GM12878 (cell line): ENCODE results near the gene TMOD3. TPM values are rescaled to one million over a fixed set of nuclear protein-coding genes. Genes with fewer than 3 reads are reported as not detected.
A peak's percentile ranks its signal among the peaks of the same experiment; 100 is the strongest.

Experiments
- ATAC-seq: fragments of 200-7000 bp; cut with Tn5 transposase; 3 replicates; pipeline ENCODE4 v1.9.1; 2020; ENCODE audit warnings: mild to moderate bottlenecking, moderate library complexity
- BruUV-seq: library from RNA; stranded (reverse); fragments of 400-500 nt; replicated peaks from 2 replicates; lab custom pipeline; 2021; lab: Mats Ljungman, UMichigan
- CTCF ChIA-PET: fragments of 300-600 bp; sonication (Branson Sonifier 250); formaldehyde crosslinking; extraction: SDS; loops from one replicate; lab custom pipeline; 2021; ENCODE audit warnings: inconsistent platforms; lab: Yijun Ruan, JAX
- POLR2A ChIA-PET: fragments of 350-600 bp; formaldehyde crosslinking; extraction: SDS; loops from one replicate; lab custom pipeline; 2021; ENCODE audit warnings: inconsistent platforms; lab: Charles Lee
- RAD21 ChIA-PET: fragments of 300-600 bp; sonication (Branson Sonifier 250); formaldehyde crosslinking; loops from one replicate; lab custom pipeline; 2023; ENCODE audit warnings: antibody characterized with exemption; ENCODE audit not compliant: unreplicated experiment; lab: Charles Lee
- SMC1A ChIA-PET: fragments of 300-600 bp; sonication (Branson Sonifier 250); formaldehyde crosslinking; loops from one replicate; lab custom pipeline; 2023; ENCODE audit not compliant: unreplicated experiment, uncharacterized antibody; lab: Charles Lee
- DNase-seq: peaks from one replicate; pipeline ENCODE4 v3.0.0-alpha.2; 2011; ENCODE audit warnings: low read depth, low spot score
- FAIRE-seq: peaks from 3 replicates; lab custom pipeline; 2011; peaks lifted over from hg19 to GRCh38; lab: Jason Lieb, UNC
- H2AFZ ChIP-seq: 2 replicates; pipeline ENCODE4 v1.6.0; 2011; ENCODE audit warnings: low read depth, low read length, control low read depth; ENCODE audit not compliant: control insufficient read depth
- H3K27ac ChIP-seq: 2 replicates; pipeline ENCODE4 v1.5.1; 2011; ENCODE audit warnings: control low read depth; ENCODE audit not compliant: control insufficient read depth, insufficient read depth
- H3K27me3 ChIP-seq, 2 experiments: replicated peaks in 1 of 2; 2 replicates each; pipeline versions ENCODE4 v1.6.0 to v1.6.1; 2011; ENCODE audit warnings: low read length in 1 of 2; ENCODE audit not compliant: control insufficient read depth in 2 of 2, insufficient read depth in 2 of 2
- H3K36me3 ChIP-seq, 2 experiments: 2 replicates each; pipeline ENCODE4 v1.5.1; 2011; ENCODE audit warnings: low read length in 1 of 2; ENCODE audit not compliant: control insufficient read depth in 2 of 2, insufficient read depth in 2 of 2
- H3K4me1 ChIP-seq: 2 replicates; pipeline ENCODE4 v1.6.1; 2011; ENCODE audit warnings: mild to moderate bottlenecking, low read length, moderate library complexity, mixed read lengths; ENCODE audit not compliant: control insufficient read depth, insufficient read depth
- H3K4me2 ChIP-seq: 2 replicates; pipeline ENCODE4 v1.6.0; 2011; ENCODE audit warnings: control low read depth; ENCODE audit not compliant: control insufficient read depth, insufficient read depth
- H3K4me3 ChIP-seq: fragments of 200-600 bp; sonication (generic); 2 replicates; pipeline ENCODE4 v1.5.1; 2016
- H3K79me2 ChIP-seq: 2 replicates; pipeline ENCODE4 v1.6.0; 2011; ENCODE audit warnings: low read length; ENCODE audit not compliant: control insufficient read depth, insufficient read depth
- H3K9ac ChIP-seq: 2 replicates; pipeline ENCODE4 v1.8.0; 2011; ENCODE audit warnings: low read length, control low read depth, mixed read lengths; ENCODE audit not compliant: control insufficient read depth, insufficient read depth
- H3K9me3 ChIP-seq: replicated peaks from 3 replicates; pipeline ENCODE4 v1.5.1; 2011; ENCODE audit warnings: mild to moderate bottlenecking, low read length; ENCODE audit not compliant: control insufficient read depth, insufficient read depth
- H4K20me1 ChIP-seq: 2 replicates; pipeline ENCODE4 v1.6.0; 2011; ENCODE audit not compliant: control insufficient read depth, insufficient read depth
- CREB1 ChIP-seq: IDR thresholded peaks from 2 replicates; pipeline ENCODE4 v1.6.1; 2012; ENCODE audit warnings: low read depth, mild to moderate bottlenecking, inconsistent platforms
- ESRRA ChIP-seq: IDR thresholded peaks from 2 replicates; pipeline ENCODE4 v1.6.1; 2012; ENCODE audit warnings: mild to moderate bottlenecking, low read length, improper control_type of control experiment
- NFYB ChIP-seq: IDR thresholded peaks from 2 replicates; pipeline ENCODE4 v1.6.1; 2011; ENCODE audit warnings: low read depth, mild to moderate bottlenecking, low read length, improper control_type of control experiment, moderate library complexity; ENCODE audit not compliant: insufficient read depth
- NR2C2 ChIP-seq: IDR thresholded peaks from 2 replicates; pipeline ENCODE4 v1.6.1; 2011; ENCODE audit warnings: borderline replicate concordance, low read depth; ENCODE audit not compliant: control insufficient read depth, insufficient read length
- NR2F1 ChIP-seq: fragments of 450-650 bp; conservative IDR thresholded peaks from 2 replicates; pipeline ENCODE4 v1.6.1; 2017; ENCODE audit warnings: mild to moderate bottlenecking
- NRF1 ChIP-seq: conservative IDR thresholded peaks from 2 replicates; pipeline ENCODE4 v1.6.1; 2011; ENCODE audit warnings: mild to moderate bottlenecking, low read depth, low read length, improper control_type of control experiment
- RFX5 ChIP-seq: IDR thresholded peaks from 2 replicates; pipeline ENCODE4 v1.6.1; 2011; ENCODE audit warnings: low read depth, low read length, improper control_type of control experiment
- TCF12 ChIP-seq: IDR thresholded peaks from 2 replicates; pipeline ENCODE4 v1.6.1; 2011; ENCODE audit warnings: low read depth, mild to moderate bottlenecking, low read length
- TCF7 ChIP-seq: IDR thresholded peaks from 2 replicates; pipeline ENCODE4 v1.6.1; 2014; ENCODE audit warnings: antibody characterized with exemption, borderline replicate concordance
- WGBS: methylation state at CpG from one replicate; pipeline ENCODE4 v1.1.6; 2016; ENCODE audit warnings: low lambda C conversion rate; ENCODE audit not compliant: insufficient replicate concordance, insufficient coverage; ENCODE audit errors: missing lambda C conversion rate; 5-methylcytosine and 5-hydroxymethylcytosine counted together
- in situ Hi-C: fragments of 300-500 bp; cut with MboI; formaldehyde crosslinking; loops from 9 replicates; pipeline ENCODE4 v1.14.3; 2018; ENCODE audit warnings: mixed read lengths
- intact Hi-C: fragments of 100-400 bp; cut with micrococcal nuclease; formaldehyde crosslinking; loops from one replicate; pipeline ENCODE4 v1.14.2; 2022; ENCODE audit not compliant: unreplicated experiment
- polyA plus RNA-seq, 11 experiments: library from polyadenylated mRNA; depleted of rRNA in 4 of 11; unstranded in 6 of 11; stranded (reverse) in 5 of 11; fragments of >200 nt; fragmentation: Nextera tagmentation in 4 of 11; fragmentation: Illumina TruSeq in 1 of 11; extraction: Ambion mirVana in 4 of 11; extraction: Trizol in 1 of 11; gene quantifications; 1 replicate in 1 of 11; 2 replicates in 10 of 11; pipeline versions ENCODE4 v1.2.1 to v1.2.3, GENCODE V29; 2011 to 2016; ENCODE audit warnings: inconsistent platforms in 2 of 11, missing spikeins in 2 of 11, low read depth in 1 of 11
- total RNA-seq, 4 experiments: library from RNA; depleted of rRNA in 3 of 4; stranded (reverse); fragments of >200 nt in 3 of 4; fragmentation: Illumina TruSeq in 1 of 4; extraction: Trizol in 1 of 4; gene quantifications; 2 replicates each; pipeline versions ENCODE4 v1.2.1 to v1.2.3, GENCODE V29; 2013 to 2021
- TF ChIP-seq, protein P1 (sequence below): fragments of 450-650 bp; IDR thresholded peaks from 2 replicates; pipeline ENCODE4 v1.6.1; 2017; ENCODE audit warnings: mild to moderate bottlenecking, moderate library complexity
- TF ChIP-seq, protein P2 (sequence below): fragments of 450-650 bp; IDR thresholded peaks from 2 replicates; pipeline ENCODE4 v1.6.1; 2014; ENCODE audit warnings: mild to moderate bottlenecking
- TF ChIP-seq, protein P3 (sequence below): fragments of 450-650 bp; IDR thresholded peaks from 2 replicates; pipeline ENCODE4 v1.6.1; 2016; ENCODE audit warnings: mild to moderate bottlenecking
- TF ChIP-seq, protein P4 (sequence below): IDR thresholded peaks from 2 replicates; pipeline ENCODE4 v1.6.1; 2011; ENCODE audit warnings: low read depth, mild to moderate bottlenecking, low read length, moderate library complexity, borderline replicate concordance; ENCODE audit errors: extremely low read depth
- TF ChIP-seq, protein P5 (sequence below): fragments of 450-650 bp; formaldehyde crosslinking; IDR thresholded peaks from 2 replicates; pipeline ENCODE4 v1.4.0; 2022; ENCODE audit warnings: mild to moderate bottlenecking, moderate library complexity

TMOD3 gene
- total and polyA plus RNA-seq, 10 of the 15 experiments (the other 5 are each of a cell fraction or from before 2014, with no cell fraction given) = 5.2 to 39.4 (median 22.5) TPM

DNA sequence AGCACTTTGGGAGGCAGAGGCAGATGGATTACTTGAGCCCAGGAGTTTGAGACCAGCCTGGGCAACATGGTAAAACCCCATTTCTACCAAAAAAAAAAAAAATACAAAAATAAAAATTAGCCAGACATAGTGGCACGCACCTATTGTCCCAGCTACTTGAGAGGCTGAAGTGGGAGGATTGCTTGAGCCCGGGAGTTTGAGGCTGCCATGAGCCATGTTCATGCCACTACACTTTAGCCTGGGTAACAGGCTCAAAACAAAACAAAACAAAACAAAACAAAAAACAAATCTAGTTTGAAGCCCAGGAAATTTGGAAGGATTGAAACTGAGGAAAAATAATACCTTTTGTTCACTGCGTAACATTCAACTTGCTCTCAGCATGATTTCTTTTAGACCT, 16.6 kb downstream of the TMOD3 start:
- BruUV-seq = no TSS peak
- Histone ChIP-seq H3K27ac (no peak overlapping the region), H3K4me1 (peaks cover 24% of the 10 kb centered on the region), H3K4me3 (no peak overlapping the region), H3K79me2 (peaks cover 87% of the 10 kb centered on the region), H4K20me1 (no peaks in the 10 kb centered on the region), H2AFZ (no peak overlapping the region), H3K9me3 (no peaks in the 10 kb centered on the region), H3K36me3 (no peaks in the 10 kb centered on the region; a peak in 1 of 4 replicates), H3K9ac (no peak overlapping the region), H3K4me2 (peak overlapping the region; percentile 46; the same call in 1 of the 2 replicates), H3K27me3 (no peaks in the 10 kb centered on the region)
- SMC1A ChIA-PET = interaction anchor here (1.5 to 6.5 kb wide), 2 partner anchors 8 to 38 kb away, joined by 4 to 44 read pairs; no protein-coding TSS in a partner anchor
- no peak for DNase-seq
- intact Hi-C loops (no loop called here), in situ Hi-C loops (no loop called here)
- ATAC-seq = no peak
- 98% methylated on average over 3 of the region's 3 CpGs for WGBS
- CTCF ChIA-PET = interaction anchor here (1.1 to 2.9 kb wide), 7 partner anchors 10 to 293 kb away, joined by 3 to 13 read pairs (median 4); no protein-coding TSS in a partner anchor
- no peak for FAIRE-seq
- POLR2A ChIA-PET = interaction anchor here (1.4 kb wide), 1 partner anchor 10 kb away, joined by 8 read pairs; no protein-coding TSS in a partner anchor
- RAD21 ChIA-PET = interaction anchor here (1.5 kb wide), 1 partner anchor 16 kb away, joined by 3 read pairs; no protein-coding TSS in a partner anchor
- TF ChIP-seq ESRRA (no peak), RFX5 (no peak), TCF12 (no peak), TCF7 (no peak), NFYB (no peak), NR2C2 (no peak), NRF1 (no peak), NR2F1 (no peak), CREB1 (no peak)
- TF ChIP-seq, protein P1, sequence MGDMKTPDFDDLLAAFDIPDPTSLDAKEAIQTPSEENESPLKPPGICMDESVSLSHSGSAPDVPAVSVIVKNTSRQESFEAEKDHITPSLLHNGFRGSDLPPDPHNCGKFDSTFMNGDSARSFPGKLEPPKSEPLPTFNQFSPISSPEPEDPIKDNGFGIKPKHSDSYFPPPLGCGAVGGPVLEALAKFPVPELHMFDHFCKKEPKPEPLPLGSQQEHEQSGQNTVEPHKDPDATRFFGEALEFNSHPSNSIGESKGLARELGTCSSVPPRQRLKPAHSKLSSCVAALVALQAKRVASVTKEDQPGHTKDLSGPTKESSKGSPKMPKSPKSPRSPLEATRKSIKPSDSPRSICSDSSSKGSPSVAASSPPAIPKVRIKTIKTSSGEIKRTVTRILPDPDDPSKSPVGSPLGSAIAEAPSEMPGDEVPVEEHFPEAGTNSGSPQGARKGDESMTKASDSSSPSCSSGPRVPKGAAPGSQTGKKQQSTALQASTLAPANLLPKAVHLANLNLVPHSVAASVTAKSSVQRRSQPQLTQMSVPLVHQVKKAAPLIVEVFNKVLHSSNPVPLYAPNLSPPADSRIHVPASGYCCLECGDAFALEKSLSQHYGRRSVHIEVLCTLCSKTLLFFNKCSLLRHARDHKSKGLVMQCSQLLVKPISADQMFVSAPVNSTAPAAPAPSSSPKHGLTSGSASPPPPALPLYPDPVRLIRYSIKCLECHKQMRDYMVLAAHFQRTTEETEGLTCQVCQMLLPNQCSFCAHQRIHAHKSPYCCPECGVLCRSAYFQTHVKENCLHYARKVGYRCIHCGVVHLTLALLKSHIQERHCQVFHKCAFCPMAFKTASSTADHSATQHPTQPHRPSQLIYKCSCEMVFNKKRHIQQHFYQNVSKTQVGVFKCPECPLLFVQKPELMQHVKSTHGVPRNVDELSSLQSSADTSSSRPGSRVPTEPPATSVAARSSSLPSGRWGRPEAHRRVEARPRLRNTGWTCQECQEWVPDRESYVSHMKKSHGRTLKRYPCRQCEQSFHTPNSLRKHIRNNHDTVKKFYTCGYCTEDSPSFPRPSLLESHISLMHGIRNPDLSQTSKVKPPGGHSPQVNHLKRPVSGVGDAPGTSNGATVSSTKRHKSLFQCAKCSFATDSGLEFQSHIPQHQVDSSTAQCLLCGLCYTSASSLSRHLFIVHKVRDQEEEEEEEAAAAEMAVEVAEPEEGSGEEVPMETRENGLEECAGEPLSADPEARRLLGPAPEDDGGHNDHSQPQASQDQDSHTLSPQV = no peak
- TF ChIP-seq, protein P2, sequence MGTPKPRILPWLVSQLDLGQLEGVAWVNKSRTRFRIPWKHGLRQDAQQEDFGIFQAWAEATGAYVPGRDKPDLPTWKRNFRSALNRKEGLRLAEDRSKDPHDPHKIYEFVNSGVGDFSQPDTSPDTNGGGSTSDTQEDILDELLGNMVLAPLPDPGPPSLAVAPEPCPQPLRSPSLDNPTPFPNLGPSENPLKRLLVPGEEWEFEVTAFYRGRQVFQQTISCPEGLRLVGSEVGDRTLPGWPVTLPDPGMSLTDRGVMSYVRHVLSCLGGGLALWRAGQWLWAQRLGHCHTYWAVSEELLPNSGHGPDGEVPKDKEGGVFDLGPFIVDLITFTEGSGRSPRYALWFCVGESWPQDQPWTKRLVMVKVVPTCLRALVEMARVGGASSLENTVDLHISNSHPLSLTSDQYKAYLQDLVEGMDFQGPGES = no peak
- TF ChIP-seq, protein P3, sequence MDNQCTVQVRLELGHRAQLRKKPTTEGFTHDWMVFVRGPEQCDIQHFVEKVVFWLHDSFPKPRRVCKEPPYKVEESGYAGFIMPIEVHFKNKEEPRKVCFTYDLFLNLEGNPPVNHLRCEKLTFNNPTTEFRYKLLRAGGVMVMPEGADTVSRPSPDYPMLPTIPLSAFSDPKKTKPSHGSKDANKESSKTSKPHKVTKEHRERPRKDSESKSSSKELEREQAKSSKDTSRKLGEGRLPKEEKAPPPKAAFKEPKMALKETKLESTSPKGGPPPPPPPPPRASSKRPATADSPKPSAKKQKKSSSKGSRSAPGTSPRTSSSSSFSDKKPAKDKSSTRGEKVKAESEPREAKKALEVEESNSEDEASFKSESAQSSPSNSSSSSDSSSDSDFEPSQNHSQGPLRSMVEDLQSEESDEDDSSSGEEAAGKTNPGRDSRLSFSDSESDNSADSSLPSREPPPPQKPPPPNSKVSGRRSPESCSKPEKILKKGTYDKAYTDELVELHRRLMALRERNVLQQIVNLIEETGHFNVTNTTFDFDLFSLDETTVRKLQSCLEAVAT = no peak
- TF ChIP-seq, protein P4, sequence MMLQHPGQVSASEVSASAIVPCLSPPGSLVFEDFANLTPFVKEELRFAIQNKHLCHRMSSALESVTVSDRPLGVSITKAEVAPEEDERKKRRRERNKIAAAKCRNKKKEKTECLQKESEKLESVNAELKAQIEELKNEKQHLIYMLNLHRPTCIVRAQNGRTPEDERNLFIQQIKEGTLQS = no peak
- TF ChIP-seq, protein P5, sequence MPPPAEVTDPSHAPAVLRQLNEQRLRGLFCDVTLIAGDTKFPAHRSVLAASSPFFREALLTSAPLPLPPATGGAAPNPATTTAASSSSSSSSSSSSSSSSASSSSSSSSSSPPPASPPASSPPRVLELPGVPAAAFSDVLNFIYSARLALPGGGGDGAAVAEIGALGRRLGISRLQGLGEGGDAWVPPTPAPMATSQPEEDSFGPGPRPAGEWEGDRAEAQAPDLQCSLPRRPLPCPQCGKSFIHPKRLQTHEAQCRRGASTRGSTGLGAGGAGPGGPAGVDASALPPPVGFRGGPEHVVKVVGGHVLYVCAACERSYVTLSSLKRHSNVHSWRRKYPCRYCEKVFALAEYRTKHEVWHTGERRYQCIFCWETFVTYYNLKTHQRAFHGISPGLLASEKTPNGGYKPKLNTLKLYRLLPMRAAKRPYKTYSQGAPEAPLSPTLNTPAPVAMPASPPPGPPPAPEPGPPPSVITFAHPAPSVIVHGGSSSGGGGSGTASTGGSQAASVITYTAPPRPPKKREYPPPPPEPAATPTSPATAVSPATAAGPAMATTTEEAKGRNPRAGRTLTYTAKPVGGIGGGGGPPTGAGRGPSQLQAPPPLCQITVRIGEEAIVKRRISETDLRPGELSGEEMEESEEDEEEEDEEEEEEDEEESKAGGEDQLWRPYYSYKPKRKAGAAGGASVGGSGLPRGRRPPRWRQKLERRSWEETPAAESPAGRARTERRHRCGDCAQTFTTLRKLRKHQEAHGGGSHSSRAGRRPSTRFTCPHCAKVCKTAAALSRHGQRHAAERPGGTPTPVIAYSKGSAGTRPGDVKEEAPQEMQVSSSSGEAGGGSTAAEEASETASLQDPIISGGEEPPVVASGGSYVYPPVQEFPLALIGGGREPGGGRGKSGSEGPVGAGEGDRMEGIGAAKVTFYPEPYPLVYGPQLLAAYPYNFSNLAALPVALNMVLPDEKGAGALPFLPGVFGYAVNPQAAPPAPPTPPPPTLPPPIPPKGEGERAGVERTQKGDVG = no peak
